IPS-NIHi7 (cell line): ENCODE data around the gene HOPX.
A peak's percentile ranks its signal among the peaks of the same experiment; 100 is the strongest.
"Not testable (repeated sequence)": the region's sequence is repeated elsewhere in the genome, so short reads cannot be mapped to it uniquely, and the experiment has no call there.

ENCODE experiments used
- DNase-seq: peaks from one replicate; pipeline ENCODE4 v3.0.0; 2012; ENCODE audit warnings: mixed read lengths; ENCODE audit errors: extremely low spot score

Gene HOPX

DNA sequence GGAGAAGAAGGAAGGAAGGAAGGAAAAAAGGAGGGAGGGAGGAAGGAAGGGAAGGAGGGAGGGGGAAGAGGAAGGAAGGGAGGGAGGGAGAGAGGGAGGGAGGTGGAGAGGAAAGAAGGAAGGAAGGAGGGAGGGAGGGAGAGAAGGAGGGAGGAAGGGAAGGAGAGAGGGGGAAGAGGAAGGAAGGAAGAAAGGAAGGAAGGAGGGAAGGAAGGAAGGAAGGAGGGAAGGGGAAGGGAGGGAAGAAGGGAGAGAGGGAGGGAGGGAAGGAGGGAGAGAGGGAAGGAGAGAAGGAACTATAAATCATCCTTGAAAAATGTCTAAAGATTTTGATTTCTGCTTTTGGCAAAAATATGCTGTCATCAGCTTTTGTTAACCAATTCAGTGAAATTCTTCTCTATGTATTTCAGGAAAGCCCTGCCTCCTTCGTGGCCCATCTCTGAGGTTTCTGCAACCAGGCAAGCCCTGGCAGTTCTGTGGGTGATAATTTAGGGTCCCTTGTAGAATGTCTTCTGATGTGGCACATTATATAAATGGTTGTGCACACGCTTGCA is 7.1 kb upstream of the HOPX start:
- DNase-seq, result no peak

DNA sequence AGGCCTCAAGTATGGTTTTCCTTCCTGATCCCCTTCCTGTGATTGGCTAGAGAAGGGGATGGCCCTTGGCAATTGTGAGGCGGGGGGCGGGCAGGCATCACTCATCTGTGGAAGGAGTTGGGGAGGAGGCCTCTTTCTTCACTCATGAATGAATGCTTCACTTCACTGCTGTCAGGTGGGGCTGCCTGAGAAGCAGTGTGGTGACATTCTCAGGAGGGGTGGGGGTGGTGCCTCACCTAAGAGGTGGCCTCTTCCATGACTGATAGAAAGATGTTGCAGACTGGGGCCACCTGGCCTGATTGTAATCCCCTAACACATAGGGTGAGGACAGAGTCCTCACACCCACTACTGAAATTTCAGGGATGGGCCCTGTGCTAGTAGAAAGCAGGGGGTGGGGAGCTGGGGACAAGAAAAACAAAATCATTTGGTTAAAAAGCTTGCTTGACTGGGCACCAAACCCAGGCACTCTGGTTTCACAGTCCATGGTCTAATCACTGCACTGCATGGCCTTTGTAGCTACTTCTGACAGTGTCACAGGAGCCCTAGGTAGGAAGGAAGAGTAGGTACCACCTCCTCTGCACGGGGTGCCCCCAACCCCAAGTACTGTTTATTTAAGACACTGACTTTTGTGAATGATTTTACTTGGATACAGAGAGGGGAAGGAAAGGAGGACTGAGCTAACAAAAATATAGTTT is 5.6 kb upstream of the HOPX start:
- no peak for DNase-seq

DNA sequence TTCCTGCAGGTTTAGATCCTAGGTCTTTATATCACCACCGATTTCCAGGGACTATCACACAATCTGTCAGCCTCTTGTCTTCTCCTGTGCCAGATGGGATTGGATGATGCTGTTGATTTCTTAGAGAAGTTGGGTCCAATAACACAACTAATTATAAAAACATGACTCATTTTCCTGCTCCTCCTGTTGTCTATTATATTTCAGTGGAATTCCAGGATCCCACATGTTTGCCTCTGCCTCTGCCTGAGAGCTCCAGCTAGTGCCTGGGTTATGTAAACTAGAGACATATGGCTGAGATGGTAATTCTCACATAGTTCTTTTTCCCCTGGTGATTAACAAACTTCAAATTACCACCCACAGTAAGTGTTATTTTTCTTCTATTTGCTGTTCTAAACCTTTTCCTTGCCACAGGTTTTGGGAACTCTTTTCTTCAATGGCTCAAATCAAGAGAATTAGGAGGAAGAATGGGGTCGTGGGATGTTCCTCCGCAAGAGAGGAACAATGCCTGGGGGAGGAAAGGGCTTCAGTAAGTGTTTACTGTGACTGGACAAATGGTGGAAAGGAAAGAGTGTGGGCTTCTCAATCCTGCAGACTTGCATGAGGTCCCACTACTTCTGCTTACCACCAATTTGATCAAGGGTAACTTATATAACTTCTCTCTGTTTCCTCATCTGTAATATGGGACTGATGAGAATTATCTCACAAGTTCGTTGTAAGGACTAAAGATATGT is 3.4 kb upstream of the HOPX start:
- no peak for DNase-seq

DNA sequence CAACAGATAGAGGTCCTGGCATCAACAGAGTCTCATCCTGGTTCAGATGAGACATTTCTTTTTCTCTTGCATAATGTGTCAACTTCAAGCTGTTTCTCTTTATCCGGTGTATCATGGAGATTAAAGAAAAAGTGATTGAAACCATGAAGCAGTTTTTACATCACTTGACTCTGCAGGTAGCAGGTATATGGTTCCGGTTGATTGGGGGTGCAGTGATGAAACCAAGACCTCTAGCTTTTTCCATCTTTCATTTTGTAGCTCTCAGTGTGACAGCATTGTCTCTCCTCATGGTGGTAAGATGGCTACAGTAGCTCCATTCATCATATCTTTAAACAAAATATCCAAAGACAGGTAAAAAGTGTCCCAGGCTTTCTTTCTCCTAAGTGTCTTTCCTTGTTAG is 2.4 kb upstream of the HOPX start:
- no peak for DNase-seq

DNA sequence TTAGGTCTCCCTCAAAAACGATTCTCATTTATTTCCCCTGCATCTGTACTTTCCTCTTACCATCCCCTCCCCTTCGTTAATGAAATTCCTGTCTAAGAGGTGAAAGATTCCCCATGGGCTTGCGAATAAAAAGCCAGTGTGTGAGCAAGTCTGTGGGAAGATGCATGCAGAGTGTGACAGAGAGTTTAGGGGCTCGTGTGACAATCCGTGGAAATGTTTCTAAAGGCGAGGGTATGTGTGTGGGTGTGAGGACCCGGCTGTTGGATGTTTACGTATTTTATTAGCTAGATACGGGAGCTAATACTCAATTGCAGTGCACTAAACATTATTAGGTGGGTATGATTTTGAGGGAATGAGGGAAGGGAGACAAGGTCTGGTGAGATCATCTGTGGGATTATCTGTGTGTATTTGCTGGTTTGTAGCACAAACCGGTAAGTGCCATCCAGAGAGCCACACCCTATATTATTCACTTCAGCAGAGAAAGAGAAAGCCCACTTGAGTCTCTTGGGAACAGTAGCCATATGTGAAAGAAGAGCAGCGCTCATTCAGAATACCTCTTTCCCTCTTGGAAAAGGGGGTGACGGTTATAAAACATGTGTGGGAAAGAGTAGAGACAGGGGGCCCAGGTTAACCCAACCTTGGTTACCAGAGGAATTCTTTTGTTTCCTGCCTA is 893 bp upstream of the HOPX start:
- DNase-seq, result no peak

DNA sequence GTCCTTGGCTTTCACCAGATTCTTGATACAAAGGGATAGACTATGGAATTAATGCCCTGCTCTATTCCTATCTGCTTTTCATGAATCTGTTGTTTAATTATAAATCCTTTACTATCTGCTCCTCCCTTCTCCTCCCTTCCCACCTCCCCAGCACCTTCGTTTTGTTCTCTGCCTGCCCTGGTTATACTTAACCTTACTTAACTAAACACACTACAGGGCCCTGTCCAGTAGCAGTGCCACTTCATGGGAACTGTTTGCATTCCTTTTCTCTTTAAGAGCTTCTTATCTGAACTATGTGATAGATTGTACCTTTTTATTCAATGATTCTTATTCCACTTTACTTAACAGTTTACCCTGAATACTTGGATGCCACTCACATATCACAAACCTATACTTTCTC is 830 bp downstream of the HOPX start:
- DNase-seq, result no peak

DNA sequence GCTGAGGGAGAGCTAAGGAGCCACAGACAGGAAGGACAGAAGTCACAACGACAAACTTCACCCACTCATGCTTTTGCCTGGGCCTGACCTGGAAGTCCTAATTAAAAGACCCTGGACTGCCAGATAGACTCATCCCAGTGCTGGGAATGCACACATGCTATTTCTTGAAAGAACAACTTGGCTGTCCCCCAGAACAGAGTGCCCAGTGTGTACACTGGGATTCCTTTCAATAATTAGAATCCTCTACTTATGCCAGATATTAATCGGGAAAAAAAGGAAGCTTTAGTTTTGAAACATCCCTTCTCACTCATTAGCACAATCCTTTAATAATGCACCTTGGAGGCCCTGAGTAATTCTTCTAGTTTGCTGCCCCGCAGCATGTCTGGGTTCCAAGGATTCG is 3.4 kb downstream of the HOPX start:
- DNase-seq, result no peak

DNA sequence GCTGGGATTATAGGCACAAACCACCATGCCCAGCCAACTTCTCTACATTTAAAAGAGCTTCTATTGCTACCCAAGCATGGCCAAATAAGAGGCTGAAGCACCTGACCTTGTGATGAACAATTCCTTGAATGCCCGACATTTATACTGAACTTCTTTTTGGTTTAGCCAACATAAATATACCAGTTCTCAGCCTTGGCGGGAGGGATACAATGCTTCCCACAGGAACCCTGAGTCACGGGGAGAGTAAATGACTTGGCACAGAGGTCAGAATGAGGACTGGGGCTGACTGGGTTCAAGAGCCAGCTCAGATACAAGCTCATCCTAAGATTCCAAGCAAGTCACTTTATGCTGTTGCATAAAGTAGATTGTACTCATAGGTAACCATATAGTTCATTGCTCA is 6.1 kb downstream of the HOPX start:
- DNase-seq, result no peak

DNA sequence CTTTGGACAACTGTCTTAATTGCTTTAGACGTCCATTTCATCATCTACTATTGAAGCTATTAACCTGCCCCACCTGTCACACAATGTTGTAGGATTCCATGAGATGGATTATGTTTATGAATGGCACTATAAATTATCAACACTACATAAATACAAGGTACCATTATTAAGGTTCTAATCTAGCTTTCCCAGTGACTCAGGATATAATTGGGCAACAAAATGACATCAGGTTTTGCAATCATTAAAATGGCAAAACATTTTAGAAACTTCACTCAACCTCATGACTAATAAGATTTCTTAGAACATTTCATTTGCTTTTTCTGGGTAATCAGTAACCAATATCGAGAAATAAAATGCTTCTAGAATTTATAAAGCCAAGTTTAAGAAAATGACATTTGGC is 9.2 kb downstream of the HOPX start:
- DNase-seq, result no peak

DNA sequence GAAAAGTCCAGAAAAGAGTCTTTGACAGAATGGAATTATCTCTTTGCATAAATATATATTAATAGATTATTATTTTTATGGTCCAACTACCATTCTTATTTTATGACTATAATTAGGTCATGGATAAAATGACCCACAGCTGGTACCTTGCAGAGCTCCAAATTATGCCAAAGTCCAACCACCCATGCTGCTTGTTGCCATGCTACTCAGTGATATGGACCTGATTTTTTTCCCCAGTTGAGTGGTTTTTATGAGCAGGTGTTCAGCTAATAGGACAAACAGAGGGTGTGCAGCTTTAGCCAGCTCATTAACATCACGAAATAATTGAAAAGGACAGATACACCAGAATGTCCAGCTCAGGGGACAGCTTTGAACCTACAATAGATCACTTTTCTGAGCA is 9.7 kb downstream of the HOPX start:
- DNase-seq, result no peak

DNA sequence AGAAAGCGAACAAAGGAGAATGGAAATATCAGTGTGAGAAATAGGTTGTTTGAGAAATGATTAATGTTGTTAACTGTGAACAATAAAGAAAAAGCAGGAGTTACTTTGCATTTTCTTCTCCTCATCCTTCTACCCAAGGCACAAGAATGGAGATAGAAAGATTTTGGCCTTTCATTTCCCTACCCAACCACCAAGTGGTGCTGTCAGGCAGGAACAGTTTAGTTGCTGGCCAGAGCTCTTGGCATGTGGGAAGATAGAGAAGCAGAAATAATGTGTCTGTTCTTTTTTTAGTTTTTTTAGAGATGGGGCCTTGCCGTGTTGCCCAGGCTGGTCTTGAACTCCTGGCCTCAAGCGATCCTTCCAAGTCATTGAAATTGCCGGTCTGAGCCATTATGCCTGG is 12.8 kb downstream of the HOPX start:
- peak; percentile 75 for DNase-seq

DNA sequence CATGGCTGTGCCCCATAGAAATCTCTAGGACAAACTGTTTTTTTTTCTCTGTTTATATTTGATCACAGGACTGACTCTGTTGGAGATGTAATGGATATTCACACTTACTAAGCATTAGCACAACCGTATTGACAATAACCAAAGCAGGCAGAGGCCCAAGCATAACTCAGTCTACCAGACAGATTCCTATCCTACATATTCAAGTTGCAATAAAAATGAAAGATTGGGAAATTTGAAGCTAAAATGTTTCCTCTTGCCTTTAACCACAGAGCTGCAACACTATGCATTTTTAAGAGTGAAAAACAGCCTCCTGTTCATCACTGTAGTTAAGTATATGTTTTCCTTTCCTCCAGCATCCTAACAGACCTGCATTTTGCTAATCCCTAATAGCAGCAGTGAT is 13.7 kb downstream of the HOPX start:
- not testable (repeated sequence) for DNase-seq

DNA sequence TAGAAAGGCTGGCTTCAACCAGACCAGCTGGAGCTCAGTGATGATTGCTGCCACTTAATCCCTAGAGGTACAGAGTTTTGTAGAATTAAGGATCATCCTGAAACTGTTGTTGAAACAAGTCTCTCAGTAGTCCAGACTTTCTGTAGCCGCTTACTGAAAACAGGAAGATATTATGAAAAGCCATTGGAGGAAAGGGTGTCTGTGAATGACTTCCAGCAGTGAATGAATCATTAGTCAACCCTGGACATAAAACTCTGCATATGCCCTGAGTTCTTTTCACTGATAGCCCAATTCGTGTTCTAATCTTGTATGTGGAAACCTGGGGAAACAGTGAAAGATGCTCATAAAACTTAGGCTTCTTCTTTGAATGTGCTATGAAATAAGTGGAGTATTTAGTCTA is 14.8 kb downstream of the HOPX start:
- DNase-seq, result no peak

DNA sequence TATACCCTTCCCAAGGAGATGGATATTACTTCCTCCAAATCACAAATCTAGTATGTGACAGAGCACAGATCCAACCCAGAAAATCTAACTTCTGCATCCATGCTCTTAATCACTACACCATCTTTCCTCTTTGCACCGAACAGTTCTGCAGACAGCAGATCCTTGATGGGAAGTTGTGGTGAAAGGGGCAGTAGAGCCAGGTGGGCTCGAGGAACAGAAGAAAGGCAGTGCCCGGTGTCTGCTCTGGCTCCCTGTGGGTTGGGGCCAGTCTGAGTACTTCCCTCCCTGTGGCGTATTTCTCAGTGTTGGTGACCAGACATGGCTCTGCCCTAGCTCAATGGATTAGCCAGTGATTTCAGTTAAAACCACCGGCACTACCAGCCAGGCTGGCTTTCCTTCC is 15.3 kb downstream of the HOPX start:
- no peak for DNase-seq

DNA sequence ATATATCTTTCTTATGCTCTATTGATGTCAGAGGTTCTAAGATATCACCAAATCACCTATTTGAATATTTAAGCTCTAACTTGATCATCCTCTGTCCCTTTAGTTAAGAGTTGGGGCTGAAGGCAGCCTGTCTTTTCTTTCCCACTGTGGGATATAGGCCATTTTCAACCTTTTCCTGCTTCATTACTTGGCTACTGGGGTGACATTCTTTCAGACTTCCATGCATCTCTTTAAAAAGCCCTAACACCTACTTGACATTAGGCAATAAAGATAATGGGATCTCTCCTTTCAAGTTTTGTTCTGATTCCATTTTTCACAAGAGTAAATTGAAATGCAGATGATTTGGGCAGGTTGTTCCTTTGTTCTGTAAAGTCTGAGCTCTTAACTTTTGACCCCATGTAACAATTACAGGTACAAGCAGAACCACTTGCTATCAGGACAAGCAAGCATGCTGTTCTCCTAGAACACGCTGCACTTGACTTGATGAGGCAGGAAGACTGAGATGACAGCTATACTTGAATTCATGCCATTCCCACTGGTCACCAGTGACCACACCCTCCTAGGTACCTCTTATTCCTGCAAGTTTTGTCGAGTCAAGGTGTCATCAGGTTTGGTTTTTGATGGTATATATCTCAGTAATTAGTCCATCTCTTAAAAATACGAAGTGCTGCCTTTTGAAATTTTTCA is 18.2 kb downstream of the HOPX start:
- DNase-seq, result peak; percentile 34

DNA sequence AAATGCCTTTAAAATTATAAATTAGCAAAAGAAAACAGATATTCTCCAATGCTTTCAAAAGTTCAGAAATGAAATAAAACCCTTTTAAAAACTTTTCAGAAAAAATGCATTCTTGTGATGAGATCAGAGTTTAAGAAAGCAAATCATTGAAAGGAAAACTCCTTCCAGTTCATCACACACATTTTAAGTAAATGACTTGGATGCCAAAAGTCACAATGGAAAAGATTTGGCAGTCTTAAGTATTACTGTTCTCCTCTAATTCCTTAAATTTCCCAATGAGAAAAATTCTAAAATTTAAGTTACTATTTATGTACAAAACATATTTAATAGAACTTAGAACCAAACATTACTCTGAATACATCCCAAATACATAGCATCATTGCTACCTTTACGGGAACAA is 21.1 kb downstream of the HOPX start:
- DNase-seq, result no peak

DNA sequence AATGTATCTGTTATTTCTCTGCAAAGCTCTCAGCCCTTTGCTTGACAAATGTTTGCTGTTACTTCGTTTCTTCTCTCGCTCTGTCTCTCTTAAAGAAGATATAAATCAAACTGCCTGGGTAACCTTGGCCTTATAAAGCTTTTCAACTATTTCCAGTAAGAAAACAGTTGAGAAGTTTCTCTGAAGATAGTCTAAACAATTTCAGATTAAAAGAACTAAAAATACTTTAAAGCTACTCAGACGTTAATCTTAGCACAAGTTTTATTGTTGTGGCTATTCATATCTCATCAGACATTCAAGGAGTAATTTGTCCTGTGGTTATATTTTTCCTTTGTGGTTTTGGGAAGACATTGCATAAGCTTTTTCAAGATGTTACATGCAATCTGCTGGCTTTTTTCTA is 22.6 kb downstream of the HOPX start:
- no peak for DNase-seq

DNA sequence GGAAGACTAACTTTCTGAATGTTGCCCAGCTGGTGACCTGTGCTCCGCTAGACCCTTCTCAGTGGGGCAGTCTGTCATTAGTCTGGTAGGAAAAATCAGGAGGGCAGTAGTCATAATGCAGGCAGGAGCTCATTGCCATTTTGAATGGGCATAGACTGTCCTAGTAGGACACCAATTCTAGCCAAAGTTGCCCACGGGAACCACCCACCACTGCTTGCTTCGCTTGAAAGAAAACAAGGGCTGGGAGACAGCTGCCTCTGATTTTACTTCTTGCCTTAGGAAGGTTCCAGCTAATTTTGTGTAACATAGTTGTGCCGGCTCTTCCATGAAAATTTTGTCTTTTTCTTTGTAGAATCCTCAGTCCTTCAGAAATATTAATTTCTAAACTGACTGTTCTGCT is 23.3 kb downstream of the HOPX start:
- no peak for DNase-seq

DNA sequence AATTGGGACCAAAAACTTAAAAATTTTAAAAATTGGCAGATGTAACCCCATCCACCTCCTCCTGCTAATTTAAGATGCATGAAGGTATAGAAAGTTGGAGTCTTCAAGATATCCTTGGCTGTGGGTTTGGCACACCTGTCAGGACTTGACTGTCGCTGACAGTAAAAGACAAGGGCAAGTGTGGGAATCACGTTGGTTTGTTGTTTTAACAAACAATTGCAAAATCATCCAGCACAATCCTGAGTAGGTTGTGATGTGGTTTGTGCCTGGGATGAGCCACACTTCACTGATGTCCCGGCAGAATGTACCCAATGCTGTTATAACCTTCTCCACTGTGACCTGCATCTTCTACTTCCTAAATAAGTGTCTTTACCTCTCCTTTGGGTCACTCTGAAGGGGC is 24.0 kb downstream of the HOPX start:
- DNase-seq, result no peak

DNA sequence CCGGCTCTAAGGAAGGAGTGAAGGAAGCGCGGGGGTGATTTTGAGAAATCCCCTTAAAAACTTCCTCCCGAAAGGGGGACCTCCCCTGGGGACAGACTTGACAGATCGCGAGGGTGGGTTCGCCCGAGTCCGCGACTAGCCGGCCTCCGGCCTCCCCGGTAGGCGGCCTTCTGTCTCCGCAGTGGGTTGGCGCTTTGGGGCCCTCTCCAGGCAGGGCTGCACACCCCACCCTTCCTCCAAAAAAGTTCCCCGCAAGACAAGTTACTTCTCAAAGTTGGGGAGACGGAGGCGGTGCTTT is 24.8 kb downstream of the HOPX start:
- DNase-seq, result peak; percentile 43

DNA sequence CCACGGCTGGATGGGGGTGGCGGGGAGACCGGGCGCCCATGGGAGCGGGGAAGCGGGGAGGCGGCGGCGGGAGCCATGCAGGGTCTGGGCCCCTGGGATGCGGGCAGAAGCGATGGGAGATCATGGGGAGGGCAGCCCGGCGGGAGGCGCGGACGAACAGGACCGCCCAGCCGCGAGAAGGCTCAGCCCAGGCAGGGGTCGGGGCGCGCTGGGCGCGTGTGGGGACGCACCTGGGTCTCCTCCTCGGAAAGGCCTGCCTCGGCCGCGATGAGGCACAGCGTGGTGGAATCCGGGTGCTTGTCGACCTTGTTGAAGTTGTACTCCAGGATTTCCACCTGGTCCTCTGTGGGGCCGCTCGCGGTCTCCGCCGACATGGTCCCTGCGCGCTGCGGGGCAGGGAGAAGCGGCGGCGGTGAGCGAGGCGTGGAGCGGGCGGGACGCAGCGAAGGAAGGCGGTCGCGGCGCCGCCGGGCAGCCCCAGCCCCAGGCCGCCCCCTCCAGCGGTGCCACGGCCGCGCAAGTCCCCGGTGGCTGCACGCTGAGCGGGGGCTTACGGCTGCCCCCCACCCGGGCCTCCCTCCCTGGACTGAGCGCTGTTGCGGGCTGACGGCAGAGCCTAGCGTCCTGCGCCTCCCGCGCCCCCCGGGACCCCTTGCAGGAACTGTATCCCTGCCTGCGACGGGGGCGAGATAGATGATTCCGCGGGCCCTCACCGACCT is 25.3 kb downstream of the HOPX start:
- DNase-seq, result peak; percentile 35

DNA sequence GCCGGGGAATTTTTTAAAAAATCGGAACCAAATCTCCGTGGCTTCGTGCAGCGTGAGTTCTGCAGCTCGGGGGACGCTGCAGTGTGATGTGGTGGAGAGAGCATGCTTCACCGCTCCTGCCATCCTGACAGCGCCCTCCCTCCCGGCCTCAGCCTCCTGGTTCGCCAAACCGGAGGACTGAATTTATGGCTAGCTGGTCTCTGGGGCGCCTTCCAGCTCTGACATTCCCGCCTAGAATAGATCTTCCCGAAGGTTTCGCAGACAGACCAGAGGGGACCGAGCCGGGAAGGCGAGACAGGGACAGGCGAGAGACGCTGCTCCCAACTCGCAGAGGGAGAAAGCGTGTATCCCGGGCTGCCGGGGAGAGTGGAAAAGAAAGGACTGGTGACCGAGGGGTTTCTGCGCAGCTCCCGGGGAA is 25.9 kb downstream of the HOPX start:
- DNase-seq, result peak; percentile 71
